ENCODE data around the gene SEPTIN10. TPM values are rescaled to one million over a fixed set of nuclear protein-coding genes. Genes with fewer than 3 reads are reported as not detected.

Gene SEPTIN10
- total and polyA plus RNA-seq, 7 donors: 36.1 to 178 (median 122) TPM

- Histone ChIP-seq H3K4me3 (no peak overlapping the region), H3K9me3 (no peaks in the 10 kb centered on the region), H3K27me3 (no peaks in the 10 kb centered on the region), H3K27ac (no peak overlapping the region), H3K4me1 (no peaks in the 10 kb centered on the region), H3K36me3 (peaks cover 0 to 61% (median 10%) of the 10 kb centered on the region in 4 donors)
- TF ChIP-seq EP300 (IDR thresholded peaks at IDR 0.05) (no peak), POLR2A (IDR thresholded peaks at IDR 0.05) (no peak), POLR2AphosphoS5 (IDR thresholded peaks at IDR 0.05) (no peak), CTCF (IDR thresholded peaks at IDR 0.05) (no peak)
- DNase-seq: no peak
- intact Hi-C loops (cut with DNase I): no loop called here
- WGBS, 2 donors: 91% methylated on average over 2 of the region's 2 CpGs
These were observed 51.3 kb downstream of the SEPTIN10 start for GRCh38 chr2:109562421-109562820.

GRCh38 chr2:109560265-109560664, 53.5 kb downstream of the SEPTIN10 start:
- Histone ChIP-seq H3K27ac (no peak overlapping the region), H3K27me3 (no peaks in the 10 kb centered on the region), H3K36me3 (peaks cover 0 to 47% (median 5%) of the 10 kb centered on the region in 4 donors), H3K9me3 (no peaks in the 10 kb centered on the region), H3K4me1 (no peaks in the 10 kb centered on the region), H3K4me3 (no peak overlapping the region)
- intact Hi-C loops (cut with DNase I): no loop called here
- DNase-seq: no peak
- 83 to 85% methylated on average over 1 of the region's 1 CpG for WGBS, 2 donors
- TF ChIP-seq CTCF (IDR thresholded peaks at IDR 0.05): no peak
- TF ChIP-seq POLR2A (IDR thresholded peaks at IDR 0.05): no peak
- TF ChIP-seq POLR2AphosphoS5 (IDR thresholded peaks at IDR 0.05): no peak
- TF ChIP-seq EP300 (IDR thresholded peaks at IDR 0.05): no peak

GRCh38 chr2:109558076-109558882, 55.5 kb downstream of the SEPTIN10 start:
- WGBS, 2 donors: 50 to 69% methylated on average over 9 of the region's 9 CpGs
- no peaks in the 10 kb centered on the region for H3K27me3 ChIP-seq
- no peaks in the 10 kb centered on the region for H3K9me3 ChIP-seq
- peak in 2 of 4 donors; percentile 15 to 24 for TF ChIP-seq POLR2AphosphoS5 (IDR thresholded peaks at IDR 0.05)
- TF ChIP-seq EP300 (IDR thresholded peaks at IDR 0.05): no peak
- H3K27ac ChIP-seq: peak overlapping the region in 1 of 4 donors; percentile 13
- intact Hi-C loops (cut with DNase I): no loop called here
- H3K4me1 ChIP-seq: no peaks in the 10 kb centered on the region
- H3K4me3 ChIP-seq: no peak overlapping the region
- H3K36me3 ChIP-seq: peaks cover 0 to 27% (median 0%) of the 10 kb centered on the region in 4 donors
- DNase-seq: no peak

GRCh38 chr2:109557309-109557708, 56.5 kb downstream of the SEPTIN10 start:
- Histone ChIP-seq H3K27me3 (no peaks in the 10 kb centered on the region), H3K27ac (no peak overlapping the region), H3K4me1 (no peaks in the 10 kb centered on the region), H3K9me3 (no peaks in the 10 kb centered on the region), H3K4me3 (no peak overlapping the region), H3K36me3 (peaks cover 0 to 26% (median 2%) of the 10 kb centered on the region in 4 donors)
- WGBS, 2 donors: 88 to 89% methylated on average over 1 of the region's 1 CpG
- no peak for DNase-seq
- intact Hi-C loops (cut with DNase I): no loop called here
- no peak for TF ChIP-seq EP300 (IDR thresholded peaks at IDR 0.05)
- no peak for TF ChIP-seq POLR2A (IDR thresholded peaks at IDR 0.05)
- TF ChIP-seq POLR2AphosphoS5 (IDR thresholded peaks at IDR 0.05): no peak
- TF ChIP-seq CTCF (IDR thresholded peaks at IDR 0.05): no peak

GRCh38 chr2:109555346-109555900, 58.3 kb downstream of the SEPTIN10 start:
- TF ChIP-seq POLR2A (IDR thresholded peaks at IDR 0.05): no peak
- no peak for TF ChIP-seq EP300 (IDR thresholded peaks at IDR 0.05)
- TF ChIP-seq CTCF (IDR thresholded peaks at IDR 0.05): no peak
- TF ChIP-seq POLR2AphosphoS5 (IDR thresholded peaks at IDR 0.05): no peak
- no peak for DNase-seq
- no peak overlapping the region for H3K4me3 ChIP-seq
- H3K36me3 ChIP-seq: peaks cover 0 to 27% (median 2%) of the 10 kb centered on the region in 4 donors
- intact Hi-C loops (cut with DNase I): no loop called here
- H3K27me3 ChIP-seq: no peaks in the 10 kb centered on the region
- WGBS, 2 donors: 89 to 93% methylated on average over 9 of the region's 9 CpGs
- H3K27ac ChIP-seq: no peak overlapping the region
- no peaks in the 10 kb centered on the region for H3K9me3 ChIP-seq
- no peaks in the 10 kb centered on the region for H3K4me1 ChIP-seq

Data from sigmoid colon (tissue), 7 donors.